ENCODE measurements around the gene KCNMA1.

Gene KCNMA1

GRCh38 chr10:77105761-77106221, 531.8 kb downstream of the KCNMA1 start:
- Histone ChIP-seq H3K27ac (no peak overlapping the region), H3K9me3 (ENCODE audit: control insufficient read depth, low read length) (no peaks in the 10 kb centered on the region), H3K4me1 (no peaks in the 10 kb centered on the region), H3K4me2 (ENCODE audit: low read length) (no peak overlapping the region), H3K79me2 (no peaks in the 10 kb centered on the region), H3K9ac (no peak overlapping the region), H3K27me3 (ENCODE audit: control insufficient read depth, insufficient read depth, low read length) (no peaks in the 10 kb centered on the region), H2AFZ (no peak overlapping the region), H3K36me3 (ENCODE audit: control insufficient read depth, insufficient read depth, low read length) (no peaks in the 10 kb centered on the region), H3K4me3 (ENCODE audit: low read depth, low read length) (no peak overlapping the region)
- TF ChIP-seq, protein P1, sequence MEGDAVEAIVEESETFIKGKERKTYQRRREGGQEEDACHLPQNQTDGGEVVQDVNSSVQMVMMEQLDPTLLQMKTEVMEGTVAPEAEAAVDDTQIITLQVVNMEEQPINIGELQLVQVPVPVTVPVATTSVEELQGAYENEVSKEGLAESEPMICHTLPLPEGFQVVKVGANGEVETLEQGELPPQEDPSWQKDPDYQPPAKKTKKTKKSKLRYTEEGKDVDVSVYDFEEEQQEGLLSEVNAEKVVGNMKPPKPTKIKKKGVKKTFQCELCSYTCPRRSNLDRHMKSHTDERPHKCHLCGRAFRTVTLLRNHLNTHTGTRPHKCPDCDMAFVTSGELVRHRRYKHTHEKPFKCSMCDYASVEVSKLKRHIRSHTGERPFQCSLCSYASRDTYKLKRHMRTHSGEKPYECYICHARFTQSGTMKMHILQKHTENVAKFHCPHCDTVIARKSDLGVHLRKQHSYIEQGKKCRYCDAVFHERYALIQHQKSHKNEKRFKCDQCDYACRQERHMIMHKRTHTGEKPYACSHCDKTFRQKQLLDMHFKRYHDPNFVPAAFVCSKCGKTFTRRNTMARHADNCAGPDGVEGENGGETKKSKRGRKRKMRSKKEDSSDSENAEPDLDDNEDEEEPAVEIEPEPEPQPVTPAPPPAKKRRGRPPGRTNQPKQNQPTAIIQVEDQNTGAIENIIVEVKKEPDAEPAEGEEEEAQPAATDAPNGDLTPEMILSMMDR (IDR thresholded peaks at IDR 0.05), result no peak

DNA sequence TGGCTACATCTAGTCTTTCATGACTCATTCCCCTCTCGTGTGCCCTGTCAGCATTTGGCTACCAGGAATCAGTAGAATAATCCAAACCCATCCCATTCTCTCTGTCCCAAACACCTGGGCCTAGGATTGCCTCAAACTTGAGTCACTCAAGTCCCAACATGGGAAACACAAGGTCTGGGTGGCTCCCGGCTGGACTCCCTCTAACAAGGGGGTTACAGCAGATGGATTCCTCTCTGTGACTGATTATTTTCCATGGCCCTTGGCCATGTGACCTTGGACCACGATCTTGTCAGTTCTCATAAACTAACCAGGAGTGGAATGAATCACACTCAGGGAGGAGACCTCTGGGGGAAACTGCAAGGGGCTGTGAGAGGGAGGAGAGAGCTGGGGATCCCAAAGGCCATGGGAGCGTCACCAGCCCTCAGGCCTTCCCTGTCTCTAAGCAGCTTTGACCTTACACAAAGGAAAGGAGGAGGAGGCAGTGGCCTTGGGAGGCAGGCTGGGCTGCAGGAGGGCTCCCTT, 533.1 kb downstream of the KCNMA1 start:
- TF ChIP-seq, protein P1 (IDR thresholded peaks at IDR 0.05), result no peak
- no peaks in the 10 kb centered on the region for H3K4me1 ChIP-seq
- no peak overlapping the region for H3K9ac ChIP-seq
- no peak overlapping the region for H2AFZ ChIP-seq
- no peaks in the 10 kb centered on the region for H3K27me3 ChIP-seq (ENCODE audit: control insufficient read depth, insufficient read depth, low read length)
- no peaks in the 10 kb centered on the region for H3K36me3 ChIP-seq (ENCODE audit: control insufficient read depth, insufficient read depth, low read length)
- no peak overlapping the region for H3K27ac ChIP-seq
- no peak overlapping the region for H3K4me3 ChIP-seq (ENCODE audit: low read depth, low read length)
- no peaks in the 10 kb centered on the region for H3K79me2 ChIP-seq
- H3K4me2 ChIP-seq (ENCODE audit: low read length), result no peak overlapping the region
- H3K9me3 ChIP-seq (ENCODE audit: control insufficient read depth, low read length), result no peaks in the 10 kb centered on the region

- H3K9me3 ChIP-seq (ENCODE audit: control insufficient read depth, low read length), result no peaks in the 10 kb centered on the region
- H3K79me2 ChIP-seq, result no peaks in the 10 kb centered on the region
- H2AFZ ChIP-seq, result no peak overlapping the region
- TF ChIP-seq, protein P1 (IDR thresholded peaks at IDR 0.05), result no peak
- no peak overlapping the region for H3K4me2 ChIP-seq (ENCODE audit: low read length)
- no peak overlapping the region for H3K4me3 ChIP-seq (ENCODE audit: low read depth, low read length)
- H3K9ac ChIP-seq, result no peak overlapping the region
- no peaks in the 10 kb centered on the region for H3K36me3 ChIP-seq (ENCODE audit: control insufficient read depth, insufficient read depth, low read length)
- H3K27ac ChIP-seq, result no peak overlapping the region
- H3K4me1 ChIP-seq, result no peaks in the 10 kb centered on the region
- H3K27me3 ChIP-seq (ENCODE audit: control insufficient read depth, insufficient read depth, low read length), result no peaks in the 10 kb centered on the region
These were observed 534.4 kb downstream of the KCNMA1 start for GRCh38 chr10:77103213-77103612.

- Histone ChIP-seq H3K79me2 (no peaks in the 10 kb centered on the region), H3K4me1 (no peaks in the 10 kb centered on the region), H3K27ac (no peak overlapping the region), H3K9me3 (ENCODE audit: control insufficient read depth, low read length) (no peaks in the 10 kb centered on the region), H3K27me3 (ENCODE audit: control insufficient read depth, insufficient read depth, low read length) (no peaks in the 10 kb centered on the region), H3K4me3 (ENCODE audit: low read depth, low read length) (no peak overlapping the region), H3K4me2 (ENCODE audit: low read length) (no peak overlapping the region), H2AFZ (no peak overlapping the region), H3K9ac (no peak overlapping the region), H3K36me3 (ENCODE audit: control insufficient read depth, insufficient read depth, low read length) (no peaks in the 10 kb centered on the region)
- TF ChIP-seq, protein P1 (IDR thresholded peaks at IDR 0.05), result no peak
These were observed 536.3 kb downstream of the KCNMA1 start for GRCh38 chr10:77101341-77101740.

- Histone ChIP-seq H3K9ac (no peak overlapping the region), H3K4me2 (ENCODE audit: low read length) (no peak overlapping the region), H3K36me3 (ENCODE audit: control insufficient read depth, insufficient read depth, low read length) (no peaks in the 10 kb centered on the region), H3K79me2 (no peaks in the 10 kb centered on the region), H3K4me3 (ENCODE audit: low read depth, low read length) (no peak overlapping the region), H3K27me3 (ENCODE audit: control insufficient read depth, insufficient read depth, low read length) (no peaks in the 10 kb centered on the region), H2AFZ (no peak overlapping the region), H3K9me3 (ENCODE audit: control insufficient read depth, low read length) (no peaks in the 10 kb centered on the region), H3K27ac (no peak overlapping the region), H3K4me1 (no peaks in the 10 kb centered on the region)
- TF ChIP-seq, protein P1 (IDR thresholded peaks at IDR 0.05), result no peak
These were observed 538.5 kb downstream of the KCNMA1 start for GRCh38 chr10:77099136-77099535.

Measured in parathyroid adenoma (tissue), 2 donors.